HepG2 (cell line): Measurements from ENCODE around the gene C16orf78. TPM values are rescaled to one million over a fixed set of nuclear protein-coding genes. Genes with fewer than 3 reads are reported as not detected.

Source experiments
- ATAC-seq: fragments of 200-7000 bp; cut with Tn5 transposase; 3 replicates; pipeline ENCODE4 v1.9.1; 2020; ENCODE audit warnings: mild to moderate bottlenecking, moderate library complexity
- BruUV-seq: library from RNA; stranded (reverse); fragments of 400-500 nt; replicated peaks from 2 replicates; lab custom pipeline; 2021; lab: Mats Ljungman, UMichigan
- CTCF ChIA-PET: fragments of 300-600 bp; formaldehyde crosslinking; extraction: SDS; loops from one replicate; lab custom pipeline; 2021; ENCODE audit warnings: low total read pairs, inconsistent platforms, low intra/inter-chr PET ratio; lab: Yijun Ruan, JAX
- POLR2A ChIA-PET: fragments of 350-600 bp; sonication (Branson Sonifier 250); formaldehyde crosslinking; loops from one replicate; lab custom pipeline; 2020; ENCODE audit warnings: antibody characterized with exemption, inconsistent platforms; lab: Yijun Ruan, JAX
- DNase-seq: peaks from one replicate; pipeline ENCODE4 v3.0.0-alpha.2; 2015; ENCODE audit warnings: low spot score
- FAIRE-seq: peaks from 3 replicates; lab custom pipeline; 2011; peaks lifted over from hg19 to GRCh38; lab: Jason Lieb, UNC
- H2AFZ ChIP-seq: one replicate; pipeline ENCODE4 v1.6.1; 2011; ENCODE audit warnings: low read length, inconsistent platforms
- H3K27ac ChIP-seq: fragments of 300-600 bp; 3 replicates; pipeline ENCODE4 v1.8.0; 2011; ENCODE audit warnings: mixed run types, mild to moderate bottlenecking, mixed read lengths, low read length, inconsistent platforms; ENCODE audit not compliant: insufficient read depth; ENCODE audit errors: extremely low read length
- H3K27me3 ChIP-seq, 2 experiments: fragments of 200-600 bp in 1 of 2; 2 replicates in 1 of 2; 3 replicates in 1 of 2; pipeline versions ENCODE4 v1.6.0 to v1.8.0; 2011; ENCODE audit warnings: low read length in 2 of 2, mild to moderate bottlenecking in 2 of 2, moderate library complexity in 2 of 2, inconsistent platforms in 1 of 2; ENCODE audit not compliant: insufficient read depth in 2 of 2, control insufficient read depth in 1 of 2
- H3K36me3 ChIP-seq, 2 experiments: fragments of 200-600 bp in 1 of 2; replicated peaks in 1 of 2; 2 replicates in 1 of 2; 3 replicates in 1 of 2; pipeline versions ENCODE4 v1.5.1 to v1.8.0; 2011; ENCODE audit warnings: low read length in 2 of 2, inconsistent platforms in 1 of 2; ENCODE audit not compliant: insufficient read depth in 2 of 2, control insufficient read depth in 1 of 2
- H3K4me1 ChIP-seq: 2 replicates; pipeline ENCODE4 v1.5.1; 2012; ENCODE audit warnings: low read length, inconsistent platforms; ENCODE audit not compliant: insufficient read depth
- H3K4me2 ChIP-seq: 2 replicates; pipeline ENCODE4 v1.6.0; 2011; ENCODE audit warnings: low read depth, low read length, inconsistent platforms
- H3K4me3 ChIP-seq, 3 experiments: fragments of 200-600 bp in 1 of 3; sonication (generic), shearing (Covaris generic) in 1 of 3; replicated peaks in 1 of 3; 2 replicates each; pipeline ENCODE4 v1.5.1; 2011 to 2016; ENCODE audit warnings: low read length in 3 of 3, inconsistent platforms in 2 of 3, low read depth in 2 of 3, mild to moderate bottlenecking in 2 of 3, control low read depth in 1 of 3, mixed read lengths in 1 of 3; ENCODE audit not compliant: insufficient read depth in 1 of 3
- H3K79me2 ChIP-seq: one replicate; pipeline ENCODE4 v1.6.1; 2011; ENCODE audit warnings: low read length, inconsistent platforms; ENCODE audit not compliant: insufficient read depth
- H3K9ac ChIP-seq: 2 replicates; pipeline ENCODE4 v1.6.0; 2011; ENCODE audit warnings: mild to moderate bottlenecking, low read depth, low read length, inconsistent platforms; ENCODE audit not compliant: insufficient read depth
- H3K9me3 ChIP-seq: 2 replicates; pipeline ENCODE4 v1.5.1; 2012; ENCODE audit warnings: mild to moderate bottlenecking, low read length
- H4K20me1 ChIP-seq: 2 replicates; pipeline ENCODE4 v1.6.0; 2011; ENCODE audit warnings: inconsistent platforms, mild to moderate bottlenecking, low read length, moderate library complexity; ENCODE audit not compliant: insufficient read depth
- REST ChIP-seq, 2 experiments: IDR thresholded peaks; 2 replicates each; pipeline ENCODE4 v1.6.1; 2011 to 2012; ENCODE audit warnings: low read length in 2 of 2, borderline replicate concordance in 1 of 2, low read depth in 1 of 2, mild to moderate bottlenecking in 1 of 2, moderate library complexity in 1 of 2
- SMC3 ChIP-seq: IDR thresholded peaks from 2 replicates; pipeline ENCODE4 v1.6.1; 2011; ENCODE audit warnings: low read length, improper control_type of control experiment
- ZNF672 ChIP-seq: sonication (generic); formaldehyde crosslinking; IDR thresholded peaks from 2 replicates; pipeline ENCODE4 v1.8.1; 2022; ENCODE audit warnings: missing genetic modification reagents
- WGBS: methylation state at CpG from one replicate; pipeline ENCODE4 v1.1.6; 2017; ENCODE audit warnings: low lambda C conversion rate; 5-methylcytosine and 5-hydroxymethylcytosine counted together
- in situ Hi-C: cut with HindIII; loops from 2 replicates; pipeline ENCODE4 v1.10.0; 2017; ENCODE audit warnings: low pct_unique_long_range_greater_than_20kb; ENCODE audit not compliant: extremely low pct_ligation_motif_present
- intact Hi-C: fragments of 100-400 bp; cut with micrococcal nuclease; formaldehyde crosslinking; loops from one replicate; pipeline ENCODE4 v1.10.0; 2022; ENCODE audit not compliant: unreplicated experiment
- polyA plus RNA-seq, 8 experiments: library from polyadenylated mRNA; depleted of rRNA in 3 of 8; stranded (reverse) in 7 of 8; unstranded in 1 of 8; fragments of >200 nt; fragmentation: Illumina TruSeq in 4 of 8; extraction: Trizol in 4 of 8; gene quantifications; 2 replicates each; pipeline versions ENCODE4 v1.2.1 to v1.2.3, GENCODE V29; 2011 to 2016; ENCODE audit warnings: low read depth in 4 of 8, missing spikeins in 1 of 8, mixed read lengths in 1 of 8; ENCODE audit not compliant: insufficient read depth in 1 of 8
- total RNA-seq, 5 experiments: library from RNA; depleted of rRNA; stranded (reverse); fragments of >200 nt; fragmentation: Illumina TruSeq; extraction: Trizol; gene quantifications; 2 replicates each; pipeline ENCODE4 v1.2.3, GENCODE V29; 2016; ENCODE audit warnings: low read depth in 1 of 5
- TF ChIP-seq, protein P1 (sequence below): IDR thresholded peaks from 2 replicates; pipeline ENCODE4 v1.6.1; 2012; ENCODE audit warnings: low read depth, low read length, improper control_type of control experiment
- TF ChIP-seq, protein P2 (sequence below): sonication (generic); formaldehyde crosslinking; IDR thresholded peaks from 2 replicates; pipeline ENCODE4 v1.4.0; 2020; ENCODE audit warnings: mild to moderate bottlenecking, missing genetic modification reagents

Gene C16orf78
- total and polyA plus RNA-seq, 2 of the 13 experiments (the other 11 are each of a cell fraction or from before 2014, with no cell fraction given): not detected

DNA sequence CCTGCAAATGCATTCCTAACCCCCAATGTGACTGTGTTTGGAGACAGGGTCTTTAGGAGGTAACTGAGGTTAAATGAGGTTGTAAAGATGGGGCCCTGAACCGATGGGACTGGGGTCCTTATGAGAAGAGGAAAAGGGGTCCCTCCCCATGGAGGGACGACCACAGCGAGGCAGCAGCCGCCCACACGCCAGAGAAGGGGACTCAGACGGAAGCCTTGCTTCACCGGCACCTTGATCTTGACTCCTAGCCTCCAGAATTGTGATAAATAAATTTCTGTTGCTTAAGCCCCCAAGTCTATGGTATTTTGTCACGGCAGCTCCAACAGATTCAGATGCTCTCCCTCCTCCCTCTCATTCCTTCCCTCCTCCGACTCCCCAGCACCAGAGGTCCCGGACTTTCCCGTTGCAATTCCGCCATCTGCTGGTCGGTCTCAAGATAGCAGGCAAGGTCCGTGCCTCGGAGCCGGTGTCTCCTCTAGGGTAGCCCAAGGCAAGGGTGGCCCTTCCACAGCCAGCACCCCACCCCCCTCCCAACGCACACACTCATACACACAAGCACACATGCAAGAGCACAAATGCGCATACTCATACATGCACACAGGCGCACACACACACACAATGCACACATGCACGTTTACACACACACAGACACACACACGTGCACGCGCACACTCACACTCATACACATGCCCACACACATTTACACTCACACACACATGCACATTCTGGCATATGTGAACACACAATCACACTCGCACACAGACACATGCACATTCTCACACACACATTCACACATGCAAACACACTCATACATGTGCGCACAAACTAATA lies 23.1 kb upstream of the C16orf78 start (continued):
- peak; percentile 70 for TF ChIP-seq SMC3
- TF ChIP-seq, protein P1, sequence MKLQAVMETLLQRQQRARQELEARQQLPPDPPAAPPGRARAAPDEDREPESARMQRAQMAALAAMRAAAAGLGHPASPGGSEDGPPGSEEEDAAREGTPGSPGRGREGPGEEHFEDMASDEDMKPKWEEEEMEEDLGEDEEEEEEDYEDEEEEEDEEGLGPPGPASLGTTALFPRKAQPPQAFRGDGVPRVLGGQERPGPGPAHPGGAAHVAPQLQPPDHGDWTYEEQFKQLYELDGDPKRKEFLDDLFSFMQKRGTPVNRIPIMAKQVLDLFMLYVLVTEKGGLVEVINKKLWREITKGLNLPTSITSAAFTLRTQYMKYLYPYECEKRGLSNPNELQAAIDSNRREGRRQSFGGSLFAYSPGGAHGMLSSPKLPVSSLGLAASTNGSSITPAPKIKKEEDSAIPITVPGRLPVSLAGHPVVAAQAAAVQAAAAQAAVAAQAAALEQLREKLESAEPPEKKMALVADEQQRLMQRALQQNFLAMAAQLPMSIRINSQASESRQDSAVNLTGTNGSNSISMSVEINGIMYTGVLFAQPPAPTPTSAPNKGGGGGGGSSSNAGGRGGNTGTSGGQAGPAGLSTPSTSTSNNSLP: no peak

DNA sequence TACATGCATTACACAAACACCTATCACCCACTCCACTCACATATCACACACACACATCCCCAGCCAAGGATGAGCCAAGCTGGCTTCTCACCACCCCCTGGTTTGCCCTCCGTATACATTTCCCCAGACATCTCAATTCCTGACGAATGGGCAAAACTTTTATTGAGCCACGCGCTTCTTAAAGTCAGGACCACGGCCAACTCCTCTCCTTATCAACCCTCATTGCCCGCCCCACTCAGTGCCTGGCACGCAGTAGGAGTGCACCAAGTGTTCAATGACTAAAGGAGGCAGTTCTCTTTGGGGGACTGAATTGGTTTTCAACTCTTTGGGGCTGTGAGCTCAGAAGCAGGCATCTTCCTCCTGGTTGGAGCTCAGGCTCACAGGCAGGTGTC lies 22.5 kb upstream of the C16orf78 start:
- Histone ChIP-seq H2AFZ (no peak overlapping the region), H3K36me3 (no peaks in the 10 kb centered on the region), H3K27me3 (no peaks in the 10 kb centered on the region), H3K27ac (no peak overlapping the region), H3K79me2 (no peaks in the 10 kb centered on the region), H3K4me3 (no peak overlapping the region), H4K20me1 (no peaks in the 10 kb centered on the region; the same call in 1 of the 2 replicates), H3K9ac (no peak overlapping the region), H3K4me1 (no peaks in the 10 kb centered on the region), H3K9me3 (no peaks in the 10 kb centered on the region), H3K4me2 (no peak overlapping the region)
- no TSS peak for BruUV-seq
- CTCF ChIA-PET: interaction anchor here (1.2 to 4.5 kb wide), 2 partner anchors 350 to 663 kb away, joined by 4 to 40 read pairs; no protein-coding TSS in a partner anchor
- FAIRE-seq (no peak), DNase-seq (no peak), ATAC-seq (no peak)
- TF ChIP-seq REST (IDR thresholded peaks at IDR 0.05; ENCODE audit: borderline replicate concordance in 1 of 2, low read depth in 1 of 2, low read length in 2 of 2) (peak in 1 of 2 experiments; percentile 46; a peak in 2 of 4 replicates), ZNF672 (CRISPR knock-in tag) (no peak)
- TF ChIP-seq, protein P2, sequence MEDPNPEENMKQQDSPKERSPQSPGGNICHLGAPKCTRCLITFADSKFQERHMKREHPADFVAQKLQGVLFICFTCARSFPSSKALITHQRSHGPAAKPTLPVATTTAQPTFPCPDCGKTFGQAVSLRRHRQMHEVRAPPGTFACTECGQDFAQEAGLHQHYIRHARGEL (CRISPR knock-in tag): no peak
- 50% methylated on average over 7 of the region's 7 CpGs for WGBS
- POLR2A ChIA-PET: no interaction called here
- in situ Hi-C loops (loop anchor here (5.0 kb wide), 1 partner anchor 659 kb away; no protein-coding TSS in a partner anchor), intact Hi-C loops (no loop called here)
